PC-3 (cell line): ENCODE data around the gene DPCD.

Experiments
- EZH2 ChIP-seq: fragments of 300-600 bp; sonication (generic); IDR thresholded peaks from one replicate; pipeline ENCODE4 v1.6.1; 2017; ENCODE audit warnings: antibody characterized with exemption, mild to moderate bottlenecking, low read length; ENCODE audit not compliant: unreplicated experiment
- EZH2phosphoT487 ChIP-seq: fragments of 300-600 bp; sonication (generic); IDR thresholded peaks from 2 replicates; pipeline ENCODE4 v1.6.1; 2018; ENCODE audit warnings: mild to moderate bottlenecking, antibody characterized with exemption, low read length, borderline replicate concordance
- TF ChIP-seq, protein P1 (sequence below): fragments of 300-600 bp; sonication (generic); conservative IDR thresholded peaks from 2 replicates; pipeline ENCODE4 v1.5.1; 2017; ENCODE audit warnings: antibody characterized with exemption, low read depth, mild to moderate bottlenecking, low read length

- TF ChIP-seq, protein P1, sequence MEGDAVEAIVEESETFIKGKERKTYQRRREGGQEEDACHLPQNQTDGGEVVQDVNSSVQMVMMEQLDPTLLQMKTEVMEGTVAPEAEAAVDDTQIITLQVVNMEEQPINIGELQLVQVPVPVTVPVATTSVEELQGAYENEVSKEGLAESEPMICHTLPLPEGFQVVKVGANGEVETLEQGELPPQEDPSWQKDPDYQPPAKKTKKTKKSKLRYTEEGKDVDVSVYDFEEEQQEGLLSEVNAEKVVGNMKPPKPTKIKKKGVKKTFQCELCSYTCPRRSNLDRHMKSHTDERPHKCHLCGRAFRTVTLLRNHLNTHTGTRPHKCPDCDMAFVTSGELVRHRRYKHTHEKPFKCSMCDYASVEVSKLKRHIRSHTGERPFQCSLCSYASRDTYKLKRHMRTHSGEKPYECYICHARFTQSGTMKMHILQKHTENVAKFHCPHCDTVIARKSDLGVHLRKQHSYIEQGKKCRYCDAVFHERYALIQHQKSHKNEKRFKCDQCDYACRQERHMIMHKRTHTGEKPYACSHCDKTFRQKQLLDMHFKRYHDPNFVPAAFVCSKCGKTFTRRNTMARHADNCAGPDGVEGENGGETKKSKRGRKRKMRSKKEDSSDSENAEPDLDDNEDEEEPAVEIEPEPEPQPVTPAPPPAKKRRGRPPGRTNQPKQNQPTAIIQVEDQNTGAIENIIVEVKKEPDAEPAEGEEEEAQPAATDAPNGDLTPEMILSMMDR = no peak
- TF ChIP-seq EZH2 (no peak), EZH2phosphoT487 (no peak)
Observed at GRCh38 chr10:101585841-101586240, 2.3 kb upstream of the DPCD start.
